HepG2 (cell line): ENCODE data around the gene MIEF2. TPM values are rescaled to one million over a fixed set of nuclear protein-coding genes. Genes with fewer than 3 reads are reported as not detected.

ENCODE experiments used
- AGO1 ChIP-seq: fragments of 200-400 bp; formaldehyde crosslinking; IDR thresholded peaks from 2 replicates; pipeline ENCODE4 v1.6.1; 2017; ENCODE audit warnings: mild to moderate bottlenecking, low read depth, low read length, moderate library complexity; ENCODE audit not compliant: poor library complexity, severe bottlenecking
- ARID2 ChIP-seq: sonication (generic); formaldehyde crosslinking; IDR thresholded peaks from 2 replicates; pipeline ENCODE4 v1.8.1; 2022; ENCODE audit warnings: mild to moderate bottlenecking, missing genetic modification reagents, borderline replicate concordance
- CEBPG ChIP-seq: IDR thresholded peaks from 2 replicates; pipeline ENCODE4 v1.6.1; 2016
- EZH2 ChIP-seq: conservative IDR thresholded peaks from 2 replicates; pipeline ENCODE4 v1.6.1; 2012; ENCODE audit warnings: mild to moderate bottlenecking, low read depth, low read length, moderate library complexity
- GLI4 ChIP-seq: sonication (generic); formaldehyde crosslinking; IDR thresholded peaks from 2 replicates; pipeline ENCODE4 v1.5.1; 2020; ENCODE audit warnings: missing genetic modification reagents, mild to moderate bottlenecking, moderate library complexity, borderline replicate concordance
- NFKBIZ ChIP-seq: IDR thresholded peaks from 2 replicates; pipeline ENCODE4 v1.6.1; 2018; ENCODE audit warnings: missing genetic modification reagents, missing compliant biosample characterization
- RAD21 ChIP-seq: fragments of 450-650 bp; formaldehyde crosslinking; IDR thresholded peaks from 2 replicates; pipeline ENCODE4 v1.5.0; 2020; ENCODE audit warnings: mild to moderate bottlenecking
- RARA ChIP-seq: IDR thresholded peaks from 2 replicates; pipeline ENCODE4 v1.6.1; 2016; ENCODE audit warnings: missing genetic modification reagents, missing compliant biosample characterization
- SNAPC4 ChIP-seq: sonication (generic); formaldehyde crosslinking; IDR thresholded peaks from 2 replicates; pipeline ENCODE4 v1.4.0; 2020; ENCODE audit warnings: mild to moderate bottlenecking, missing genetic modification reagents
- TMF1 ChIP-seq: sonication (generic); formaldehyde crosslinking; IDR thresholded peaks from 2 replicates; pipeline ENCODE4 v1.8.1; 2022; ENCODE audit warnings: low read depth, missing genetic modification reagents
- TOPORS ChIP-seq: sonication (generic); formaldehyde crosslinking; IDR thresholded peaks from 2 replicates; pipeline ENCODE4 v1.8.0; 2023; ENCODE audit warnings: mild to moderate bottlenecking, missing genetic modification reagents
- TRAFD1 ChIP-seq: sonication (generic); formaldehyde crosslinking; IDR thresholded peaks from 2 replicates; pipeline ENCODE4 v1.5.1; 2020; ENCODE audit warnings: missing genetic modification reagents, mild to moderate bottlenecking, borderline replicate concordance
- TRIM22 ChIP-seq: fragments of 450-650 bp; IDR thresholded peaks from 2 replicates; pipeline ENCODE4 v1.6.1; 2017
- ZNF235 ChIP-seq: sonication (generic); formaldehyde crosslinking; IDR thresholded peaks from 2 replicates; pipeline ENCODE4 v1.8.1; 2023; ENCODE audit warnings: mild to moderate bottlenecking, missing genetic modification reagents, borderline replicate concordance
- ZNF251 ChIP-seq: sonication (generic); formaldehyde crosslinking; IDR thresholded peaks from 2 replicates; pipeline ENCODE4 v1.9.0; 2021; ENCODE audit warnings: mild to moderate bottlenecking, missing genetic modification reagents
- ZNF574 ChIP-seq: sonication (generic); formaldehyde crosslinking; IDR thresholded peaks from 2 replicates; pipeline ENCODE4 v1.4.0; 2020; ENCODE audit warnings: missing genetic modification reagents
- ZNF672 ChIP-seq: sonication (generic); formaldehyde crosslinking; IDR thresholded peaks from 2 replicates; pipeline ENCODE4 v1.8.1; 2022; ENCODE audit warnings: missing genetic modification reagents
- ZNF782 ChIP-seq: sonication (generic); formaldehyde crosslinking; IDR thresholded peaks from 2 replicates; pipeline ENCODE4 v1.4.0; 2020; ENCODE audit warnings: missing genetic modification reagents, mild to moderate bottlenecking, borderline replicate concordance
- ZNF788 ChIP-seq: sonication (generic); formaldehyde crosslinking; IDR thresholded peaks from 2 replicates; pipeline ENCODE4 v1.5.0; 2020; ENCODE audit warnings: mild to moderate bottlenecking, missing genetic modification reagents, borderline replicate concordance
- polyA plus RNA-seq, 8 experiments: library from polyadenylated mRNA; depleted of rRNA in 3 of 8; stranded (reverse) in 7 of 8; unstranded in 1 of 8; fragments of >200 nt; fragmentation: Illumina TruSeq in 4 of 8; extraction: Trizol in 4 of 8; gene quantifications; 2 replicates each; pipeline versions ENCODE4 v1.2.1 to v1.2.3, GENCODE V29; 2011 to 2016; ENCODE audit warnings: low read depth in 4 of 8, missing spikeins in 1 of 8, mixed read lengths in 1 of 8; ENCODE audit not compliant: insufficient read depth in 1 of 8
- total RNA-seq, 5 experiments: library from RNA; depleted of rRNA; stranded (reverse); fragments of >200 nt; fragmentation: Illumina TruSeq; extraction: Trizol; gene quantifications; 2 replicates each; pipeline ENCODE4 v1.2.3, GENCODE V29; 2016; ENCODE audit warnings: low read depth in 1 of 5

MIEF2 gene
- total and polyA plus RNA-seq, 2 of the 13 experiments (the other 11 are each of a cell fraction or from before 2014, with no cell fraction given), result 6.0 to 8.0 TPM

GRCh38 chr17:18258356-18259038 lies 2.0 kb upstream of the MIEF2 start, which contains the start of gene FLII (continued):
- TF ChIP-seq SNAPC4 (CRISPR knock-in tag) (no peak), TOPORS (CRISPR knock-in tag) (no peak; the same call in 1 of the 2 replicates), ZNF251 (CRISPR knock-in tag) (no peak), ZNF788 (CRISPR knock-in tag) (peak; percentile 62; the same call in 1 of the 2 replicates), CEBPG (CRISPR knock-in tag) (no peak), EZH2 (no peak), NFKBIZ (CRISPR knock-in tag) (no peak), GLI4 (CRISPR knock-in tag) (no peak), ARID2 (CRISPR knock-in tag) (no peak), TMF1 (CRISPR knock-in tag) (peak; percentile 61; the same call in 1 of the 2 replicates), ZNF672 (CRISPR knock-in tag) (no peak), TRAFD1 (no peak), RARA (CRISPR knock-in tag) (no peak; the same call in 1 of the 2 replicates), AGO1 (no peak), ZNF782 (CRISPR knock-in tag) (no peak), ZNF574 (CRISPR knock-in tag) (peak; percentile 50), TRIM22 (no peak), RAD21 (no peak; the same call in 1 of the 2 replicates), ZNF235 (CRISPR knock-in tag) (peak; percentile 58; the same call in 1 of the 2 replicates)
